GM18861 (cell line): ENCODE data around the gene AHNAK.
"Not testable (repeated sequence)": the region's sequence is repeated elsewhere in the genome, so short reads cannot be mapped to it uniquely, and the experiment has no call there.

Experiments
- ATAC-seq: cut with Tn5 transposase; IDR thresholded peaks from one replicate; pipeline ENCODE4 v1.9.1; 2021; ENCODE audit not compliant: unreplicated experiment

Gene AHNAK

GRCh38 chr11:62466444-62466843 lies 80.2 kb downstream of the AHNAK start:
- ATAC-seq: no peak

DNA sequence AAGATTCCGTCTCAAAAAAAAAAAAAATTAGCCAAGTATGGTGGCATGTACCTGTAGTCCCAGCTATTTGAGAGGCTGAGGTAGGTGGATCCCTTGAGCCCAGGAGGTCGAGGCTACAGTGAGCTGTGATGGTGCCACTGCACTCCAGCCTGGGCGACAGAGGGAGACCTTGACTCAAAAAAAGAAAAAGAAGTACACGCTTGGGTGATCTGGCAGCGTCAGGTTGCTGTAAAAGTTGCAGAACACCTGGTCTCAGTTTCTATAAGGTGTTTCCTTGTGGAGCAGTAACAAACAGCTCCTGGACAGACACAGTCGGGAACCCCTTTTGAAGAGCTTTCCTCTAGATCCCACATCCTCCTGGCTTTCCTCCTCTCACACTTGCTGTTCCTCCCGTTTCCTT lies 82.0 kb downstream of the AHNAK start:
- ATAC-seq: no peak

GRCh38 chr11:62463121-62463542 lies 83.5 kb downstream of the AHNAK start:
- no peak for ATAC-seq

- no peak for ATAC-seq
These were observed 84.1 kb downstream of the AHNAK start for GRCh38 chr11:62462508-62462892.

DNA sequence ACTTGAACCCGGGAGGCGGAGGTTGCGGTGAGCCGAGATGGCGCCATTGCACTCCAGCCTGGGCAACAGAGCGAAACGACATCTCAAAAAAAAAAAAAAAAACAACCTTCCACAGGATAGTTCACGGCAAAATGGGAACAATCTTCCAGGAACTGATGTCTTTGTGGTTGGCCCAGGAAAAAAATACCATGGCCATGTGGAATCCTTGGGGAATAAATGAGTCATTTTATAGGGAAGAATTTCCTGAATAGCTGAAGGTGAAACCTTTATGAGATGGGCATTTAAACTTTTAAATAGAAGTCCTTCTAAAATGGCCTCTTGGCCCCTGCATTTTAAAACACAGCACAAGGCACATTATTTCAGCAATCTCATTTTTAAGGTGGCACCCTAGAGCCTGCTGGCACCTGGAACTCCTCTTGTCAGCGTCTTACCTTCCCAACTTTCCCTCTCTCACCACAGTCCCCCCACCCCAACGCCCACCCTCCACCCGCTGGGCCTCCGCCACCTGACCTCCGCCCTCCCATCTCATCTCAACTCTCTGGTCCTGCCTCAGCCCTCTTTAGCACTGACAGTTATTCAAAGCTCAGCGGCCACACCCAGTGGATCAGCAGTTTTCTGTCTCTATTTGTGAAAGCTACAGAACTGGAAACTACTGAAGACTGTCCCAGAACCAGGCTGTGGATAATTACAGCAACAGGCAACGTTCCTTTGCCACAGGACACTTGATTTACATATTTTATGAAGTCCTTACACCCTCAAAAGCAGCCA lies 84.7 kb downstream of the AHNAK start:
- no peak for ATAC-seq

GRCh38 chr11:62459080-62459479 lies 87.5 kb downstream of the AHNAK start:
- ATAC-seq: no peak

GRCh38 chr11:62458212-62459002 lies 88.2 kb downstream of the AHNAK start:
- no peak for ATAC-seq

DNA sequence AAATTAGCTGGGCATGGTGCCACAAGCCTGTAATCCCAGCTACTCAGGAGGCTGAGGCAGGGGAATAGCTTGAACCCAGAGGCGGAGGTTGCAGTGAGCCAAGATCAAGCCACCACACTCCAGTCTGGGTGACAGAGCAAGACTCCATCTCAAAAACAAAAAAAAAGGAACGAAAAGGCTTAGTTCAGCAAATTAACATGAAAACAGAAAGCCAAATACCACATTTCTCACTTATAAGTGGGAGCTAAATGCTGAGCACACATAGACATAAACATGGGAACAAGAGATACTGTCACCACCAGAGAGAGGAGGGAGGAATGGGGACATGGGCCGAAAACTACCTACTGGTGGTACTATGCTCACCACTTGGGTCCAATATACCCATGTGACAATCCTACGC lies 89.1 kb downstream of the AHNAK start:
- no peak for ATAC-seq

DNA sequence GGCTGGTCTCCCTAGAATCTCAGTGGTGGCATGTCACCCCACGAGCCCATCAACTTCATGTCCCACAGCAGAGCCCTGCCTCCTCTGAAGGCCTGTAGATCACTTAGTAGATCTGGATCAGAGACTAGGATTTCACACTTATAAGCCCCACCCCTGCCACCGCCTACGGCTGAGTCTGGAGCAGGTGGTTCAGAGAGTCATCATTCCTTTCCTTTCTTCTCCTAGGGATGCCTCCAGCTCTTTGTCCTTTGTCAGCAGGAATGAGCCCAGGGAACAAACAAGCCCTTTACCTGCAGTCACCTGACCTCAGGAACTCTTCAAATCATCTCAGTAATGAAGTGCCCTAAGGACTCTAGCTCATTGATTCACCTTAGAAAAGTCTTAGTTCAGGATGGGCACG lies 90.0 kb downstream of the AHNAK start:
- no peak for ATAC-seq

DNA sequence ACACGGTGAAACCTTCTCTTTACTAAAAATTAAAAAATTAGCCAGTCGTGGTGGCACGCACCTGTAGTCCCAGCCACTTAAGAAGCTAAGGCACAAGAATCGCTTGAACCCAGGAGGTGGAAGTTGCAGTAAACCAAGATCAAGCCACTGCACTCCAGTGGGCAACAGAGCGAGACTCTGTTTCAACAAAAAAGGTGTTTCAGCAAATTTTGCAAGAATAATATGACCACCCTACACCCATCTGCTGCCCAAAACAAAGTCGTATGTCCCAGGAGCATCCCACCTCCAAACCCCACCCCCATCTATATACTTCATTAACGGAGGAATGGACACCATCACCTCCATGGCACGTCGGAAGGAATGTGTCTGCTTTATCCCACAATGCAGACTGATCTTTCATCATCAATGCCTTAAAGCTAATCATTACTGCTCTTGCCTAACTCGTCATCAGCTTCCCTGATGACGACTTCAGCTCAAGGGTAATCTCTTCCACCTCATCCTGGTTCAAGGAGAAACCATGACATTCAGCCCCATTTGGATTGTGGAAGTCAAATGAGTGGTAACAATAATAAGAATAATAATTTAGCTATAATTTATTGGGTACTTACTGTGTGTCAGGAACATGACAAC lies 93.7 kb downstream of the AHNAK start:
- no peak for ATAC-seq

DNA sequence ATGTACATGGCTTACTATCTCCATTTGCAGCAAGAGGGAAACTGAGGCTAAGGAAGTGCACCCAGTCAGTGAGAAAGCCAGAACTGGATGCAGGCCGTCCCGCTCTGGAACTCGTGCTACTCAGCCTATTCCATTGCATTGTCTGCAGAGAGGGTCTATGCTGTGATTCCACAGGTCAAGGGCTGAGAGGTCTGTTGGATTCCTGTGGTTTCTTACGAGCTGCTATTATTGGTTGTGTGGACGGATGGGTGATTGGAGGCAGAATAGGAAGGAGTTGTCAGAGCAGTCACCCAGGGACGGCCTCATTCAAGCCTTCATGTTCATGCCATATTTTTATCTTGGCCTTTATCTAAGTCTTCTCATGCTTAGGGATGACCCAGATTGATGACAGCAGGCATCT lies 94.3 kb downstream of the AHNAK start:
- ATAC-seq: no peak

- no peak for ATAC-seq
These were observed 95.4 kb downstream of the AHNAK start for GRCh38 chr11:62451241-62451621.

GRCh38 chr11:62450543-62451240 lies 95.9 kb downstream of the AHNAK start:
- ATAC-seq: no peak

GRCh38 chr11:62449912-62450311 lies 96.7 kb downstream of the AHNAK start:
- ATAC-seq: not testable (repeated sequence)

GRCh38 chr11:62449451-62449851 lies 97.2 kb downstream of the AHNAK start:
- ATAC-seq: no peak

DNA sequence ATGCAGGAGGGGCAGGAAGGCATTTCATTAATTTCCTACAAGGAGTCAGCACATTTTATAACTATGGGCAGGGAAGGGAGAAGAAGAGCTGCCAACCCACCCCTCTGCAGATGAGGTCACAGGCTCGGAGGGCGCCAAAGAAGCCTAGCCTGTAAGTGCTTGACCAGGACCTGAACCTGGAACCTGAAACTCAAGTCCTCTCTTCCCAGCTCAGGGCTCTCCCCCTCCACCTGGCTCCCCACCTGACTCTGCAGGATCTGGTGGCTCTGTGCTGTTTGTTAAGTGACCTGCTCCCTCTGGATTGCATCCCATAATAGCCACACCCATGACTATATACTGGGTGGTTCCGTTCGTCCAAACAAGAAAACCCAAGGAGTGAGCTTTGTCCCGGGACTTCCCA lies 100.5 kb downstream of the AHNAK start:
- ATAC-seq: no peak

GRCh38 chr11:62445314-62445740 lies 101.3 kb downstream of the AHNAK start:
- no peak for ATAC-seq

GRCh38 chr11:62444835-62445234 lies 101.8 kb downstream of the AHNAK start:
- ATAC-seq: no peak

DNA sequence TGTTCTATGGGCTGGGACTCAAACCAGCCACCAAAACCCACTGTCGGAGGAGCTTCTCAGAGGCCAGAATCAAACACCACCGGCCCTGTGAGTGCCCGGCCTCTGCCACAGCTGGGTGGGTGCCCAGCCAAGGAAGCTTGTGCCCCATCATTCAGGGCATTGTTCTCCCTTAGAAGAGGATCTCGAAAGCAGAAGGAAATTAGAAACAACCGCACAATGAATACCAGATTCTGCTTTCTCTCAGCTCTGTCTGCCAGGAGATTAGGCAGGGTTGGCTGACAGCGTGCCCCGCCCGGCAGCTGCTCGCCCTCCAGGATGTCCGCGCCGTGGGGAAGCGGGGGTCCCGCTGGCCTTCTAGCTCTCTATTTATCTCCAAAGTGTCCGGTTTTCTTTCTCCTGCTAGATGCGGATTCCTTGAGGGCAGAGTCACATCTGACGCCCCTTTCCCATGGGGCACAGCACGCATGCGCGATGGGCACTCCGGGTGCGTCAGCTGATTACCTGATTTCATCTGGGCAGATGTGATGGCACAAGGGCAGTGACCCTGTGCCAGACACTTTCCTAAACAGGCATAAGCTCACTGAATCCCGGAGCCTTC lies 102.3 kb downstream of the AHNAK start:
- ATAC-seq: no peak

DNA sequence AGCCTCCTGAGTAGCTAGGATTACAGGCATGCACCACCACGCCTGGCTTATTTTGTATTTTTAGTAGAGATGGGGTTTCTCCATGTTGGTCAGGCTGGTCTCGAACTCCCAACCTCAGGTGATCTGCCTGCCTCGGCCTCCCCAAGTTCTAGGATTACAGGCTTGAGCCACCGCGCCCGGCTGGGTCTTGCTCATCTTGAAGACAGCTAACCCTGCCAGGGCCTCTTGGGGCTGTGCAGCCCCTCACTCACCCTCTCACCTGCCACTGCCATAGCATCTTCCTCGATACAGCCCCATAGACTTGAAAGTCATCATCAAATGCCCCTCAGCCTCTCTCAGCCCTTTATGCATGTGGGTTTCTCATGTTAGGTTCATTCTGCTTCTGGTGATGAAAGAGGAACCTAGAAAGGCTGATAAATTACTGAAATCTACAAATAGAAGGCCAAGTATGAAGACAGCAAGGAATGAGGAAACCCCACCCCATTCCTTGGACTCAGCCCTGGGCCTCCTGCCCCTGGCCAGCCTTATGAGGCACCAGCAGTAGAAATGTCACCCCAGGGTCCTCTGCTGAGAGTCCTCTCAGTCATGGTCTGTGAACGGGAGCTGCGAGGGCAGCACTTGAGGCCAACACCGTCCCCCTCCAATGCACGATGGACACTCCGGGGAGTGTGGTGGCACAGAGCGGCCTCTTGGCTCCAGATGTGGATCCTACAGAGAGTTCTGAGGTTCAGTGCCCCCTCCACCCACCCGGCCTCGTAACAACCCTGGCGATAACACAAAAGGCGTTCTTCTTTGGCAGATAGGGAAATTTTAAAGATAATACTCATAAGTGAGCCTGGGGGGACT lies 103.0 kb downstream of the AHNAK start:
- ATAC-seq: no peak
